ENCODE results near the gene ETFB.
A peak's percentile ranks its signal among the peaks of the same experiment; 100 is the strongest.

Gene ETFB

GRCh38 chr19:51367565-51368365, 1.6 kb upstream of the ETFB start:
- TF ChIP-seq GATA1 (IDR thresholded peaks at IDR 0.05; ENCODE audit: low read depth, low read length): no peak
- peak; percentile 81 for TF ChIP-seq POLR2A (IDR thresholded peaks at IDR 0.05; ENCODE audit: low read length)

GRCh38 chr19:51367255-51367564, 1.0 kb upstream of the ETFB start:
- TF ChIP-seq GATA1 (IDR thresholded peaks at IDR 0.05; ENCODE audit: low read depth, low read length) (no peak), POLR2A (IDR thresholded peaks at IDR 0.05; ENCODE audit: low read length) (no peak)
- no peak for DNase-seq

More at GRCh38 chr19:51367565-51368365, 1.6 kb upstream of the ETFB start:
- DNase-seq: peak; percentile 99

GRCh38 chr19:51366389-51367254, 434 bp upstream of the ETFB start:
- DNase-seq: peak; percentile 98
- TF ChIP-seq POLR2A (IDR thresholded peaks at IDR 0.05; ENCODE audit: low read length): peak; percentile 81
- TF ChIP-seq GATA1 (IDR thresholded peaks at IDR 0.05; ENCODE audit: low read depth, low read length): no peak

- peak; percentile 57 to 70 for DNase-seq
Measured at GRCh38 chr19:51365211-51365964, 800 bp downstream of the ETFB start.

GRCh38 chr19:51364200-51365106, 1.7 kb downstream of the ETFB start:
- TF ChIP-seq POLR2A (IDR thresholded peaks at IDR 0.05; ENCODE audit: low read length) (no peak), GATA1 (IDR thresholded peaks at IDR 0.05; ENCODE audit: low read depth, low read length) (no peak)
- no peak for DNase-seq

More at GRCh38 chr19:51365211-51365964, 800 bp downstream of the ETFB start:
- no peak for TF ChIP-seq GATA1 (IDR thresholded peaks at IDR 0.05; ENCODE audit: low read depth, low read length)
- no peak for TF ChIP-seq POLR2A (IDR thresholded peaks at IDR 0.05; ENCODE audit: low read length)

- no peak for TF ChIP-seq GATA1 (IDR thresholded peaks at IDR 0.05; ENCODE audit: low read depth, low read length)
- TF ChIP-seq POLR2A (IDR thresholded peaks at IDR 0.05; ENCODE audit: low read length): no peak
- no peak for DNase-seq
Measured at GRCh38 chr19:51361239-51361638, 4.9 kb downstream of the ETFB start.

- DNase-seq: no peak
- TF ChIP-seq GATA1 (IDR thresholded peaks at IDR 0.05; ENCODE audit: low read depth, low read length) (no peak), POLR2A (IDR thresholded peaks at IDR 0.05; ENCODE audit: low read length) (no peak)
Measured at GRCh38 chr19:51359294-51359693, 6.9 kb downstream of the ETFB start.

GRCh38 chr19:51357952-51358351, 8.2 kb downstream of the ETFB start:
- no peak for DNase-seq
- no peak for TF ChIP-seq POLR2A (IDR thresholded peaks at IDR 0.05; ENCODE audit: low read length)
- no peak for TF ChIP-seq GATA1 (IDR thresholded peaks at IDR 0.05; ENCODE audit: low read depth, low read length)

GRCh38 chr19:51356159-51356801, 9.9 kb downstream of the ETFB start:
- no peak for DNase-seq
- TF ChIP-seq POLR2A (IDR thresholded peaks at IDR 0.05; ENCODE audit: low read length): no peak
- no peak for TF ChIP-seq GATA1 (IDR thresholded peaks at IDR 0.05; ENCODE audit: low read depth, low read length)

GRCh38 chr19:51354742-51355148, 11.4 kb downstream of the ETFB start:
- no peak for DNase-seq
- TF ChIP-seq POLR2A (IDR thresholded peaks at IDR 0.05; ENCODE audit: low read length) (no peak), GATA1 (IDR thresholded peaks at IDR 0.05; ENCODE audit: low read depth, low read length) (no peak)

- no peak for DNase-seq
- no peak for TF ChIP-seq POLR2A (IDR thresholded peaks at IDR 0.05; ENCODE audit: low read length)
- no peak for TF ChIP-seq GATA1 (IDR thresholded peaks at IDR 0.05; ENCODE audit: low read depth, low read length)
Measured at GRCh38 chr19:51354103-51354741, 12.0 kb downstream of the ETFB start.

- TF ChIP-seq POLR2A (IDR thresholded peaks at IDR 0.05; ENCODE audit: low read length): no peak
- TF ChIP-seq GATA1 (IDR thresholded peaks at IDR 0.05; ENCODE audit: low read depth, low read length): no peak
- no peak for DNase-seq
Measured at GRCh38 chr19:51352783-51353360, 13.3 kb downstream of the ETFB start.

Measured in erythroblast (primary cell).